Colonic mucosa (tissue), 4 donors: Measurements from ENCODE around the gene CFP. TPM values are rescaled to one million over a fixed set of nuclear protein-coding genes. Genes with fewer than 3 reads are reported as not detected.

Experiments
- DNase-seq: peaks from one replicate; pipeline ENCODE4 v3.0.0-alpha.2; 2020
- H3K27ac ChIP-seq: fragments of 200-600 bp; one replicate; pipeline ENCODE4 v1.8.0; 2021
- H3K27me3 ChIP-seq: fragments of 200-600 bp; one replicate; pipeline ENCODE4 v1.8.0; 2021
- H3K36me3 ChIP-seq: fragments of 200-600 bp; one replicate; pipeline ENCODE4 v1.8.0; 2021
- H3K4me1 ChIP-seq: fragments of 200-600 bp; one replicate; pipeline ENCODE4 v1.8.0; 2021; ENCODE audit warnings: mild to moderate bottlenecking
- H3K4me3 ChIP-seq: fragments of 200-600 bp; one replicate; pipeline ENCODE4 v1.8.0; 2021
- H3K9ac ChIP-seq, 2 donors: one replicate each; pipeline ENCODE4 v1.7.0; 2013; ENCODE audit warnings: control low read depth in 2 of 2, low read depth in 2 of 2, low read length in 2 of 2
- H3K9me3 ChIP-seq: fragments of 200-600 bp; one replicate; pipeline ENCODE4 v1.8.0; 2021
- intact Hi-C: fragments of 100-400 bp; cut with DNase I; formaldehyde crosslinking; loops from one replicate; pipeline ENCODE4 v1.14.1; 2022
- total RNA-seq, 2 donors: library from RNA; stranded (reverse); fragmentation: NEBNext Ultra II Directional in 1 of 2; extraction: Animal tissue kit (Norgen Biotek cat#: 25700) in 1 of 2; gene quantifications; one replicate each; pipeline ENCODE4 v1.2.1, GENCODE V29; 2021
- TF ChIP-seq, protein P1 (sequence below): fragments of 200-600 bp; IDR thresholded peaks from one replicate; pipeline ENCODE4 v1.8.0; 2022; ENCODE audit warnings: antibody characterized with exemption, mild to moderate bottlenecking
- donor health status: healthy.
- donor health status: DM: no; HTN: no; CAD: no.
- donor health status: DM: no; HTN: no; CAD: no.

The CFP gene
- total RNA-seq, 2 donors from 2014 or later, result 1.1 to 4.1 TPM

DNA sequence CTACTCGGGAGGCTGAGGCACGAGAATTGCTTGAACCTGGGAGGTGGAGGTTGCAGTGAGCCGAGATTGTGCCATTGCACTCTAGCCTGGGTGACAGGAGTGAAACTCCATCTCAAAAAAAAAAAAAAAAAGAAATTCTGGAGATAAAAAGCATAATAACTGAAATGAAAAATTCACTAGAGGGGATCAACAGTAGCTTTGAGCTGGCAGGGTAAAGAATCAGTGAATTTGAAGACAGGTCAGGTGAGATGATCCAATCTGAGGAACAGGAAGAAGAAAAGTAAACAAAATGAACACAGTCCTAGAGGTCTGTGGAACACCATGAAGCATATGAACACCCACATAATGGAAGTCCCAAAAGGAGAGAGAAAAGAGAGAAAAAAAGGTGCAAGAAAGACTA is 32.5 kb downstream of the CFP start:
- Histone ChIP-seq H3K36me3 (no peaks in the 10 kb centered on the region), H3K9me3 (no peaks in the 10 kb centered on the region), H3K27me3 (no peaks in the 10 kb centered on the region), H3K9ac (no peak overlapping the region), H3K4me3 (no peak overlapping the region), H3K27ac (no peak overlapping the region), H3K4me1 (no peaks in the 10 kb centered on the region)
- TF ChIP-seq, protein P1, sequence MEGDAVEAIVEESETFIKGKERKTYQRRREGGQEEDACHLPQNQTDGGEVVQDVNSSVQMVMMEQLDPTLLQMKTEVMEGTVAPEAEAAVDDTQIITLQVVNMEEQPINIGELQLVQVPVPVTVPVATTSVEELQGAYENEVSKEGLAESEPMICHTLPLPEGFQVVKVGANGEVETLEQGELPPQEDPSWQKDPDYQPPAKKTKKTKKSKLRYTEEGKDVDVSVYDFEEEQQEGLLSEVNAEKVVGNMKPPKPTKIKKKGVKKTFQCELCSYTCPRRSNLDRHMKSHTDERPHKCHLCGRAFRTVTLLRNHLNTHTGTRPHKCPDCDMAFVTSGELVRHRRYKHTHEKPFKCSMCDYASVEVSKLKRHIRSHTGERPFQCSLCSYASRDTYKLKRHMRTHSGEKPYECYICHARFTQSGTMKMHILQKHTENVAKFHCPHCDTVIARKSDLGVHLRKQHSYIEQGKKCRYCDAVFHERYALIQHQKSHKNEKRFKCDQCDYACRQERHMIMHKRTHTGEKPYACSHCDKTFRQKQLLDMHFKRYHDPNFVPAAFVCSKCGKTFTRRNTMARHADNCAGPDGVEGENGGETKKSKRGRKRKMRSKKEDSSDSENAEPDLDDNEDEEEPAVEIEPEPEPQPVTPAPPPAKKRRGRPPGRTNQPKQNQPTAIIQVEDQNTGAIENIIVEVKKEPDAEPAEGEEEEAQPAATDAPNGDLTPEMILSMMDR, result no peak
- no peak for DNase-seq
- intact Hi-C loops, result no loop called here

DNA sequence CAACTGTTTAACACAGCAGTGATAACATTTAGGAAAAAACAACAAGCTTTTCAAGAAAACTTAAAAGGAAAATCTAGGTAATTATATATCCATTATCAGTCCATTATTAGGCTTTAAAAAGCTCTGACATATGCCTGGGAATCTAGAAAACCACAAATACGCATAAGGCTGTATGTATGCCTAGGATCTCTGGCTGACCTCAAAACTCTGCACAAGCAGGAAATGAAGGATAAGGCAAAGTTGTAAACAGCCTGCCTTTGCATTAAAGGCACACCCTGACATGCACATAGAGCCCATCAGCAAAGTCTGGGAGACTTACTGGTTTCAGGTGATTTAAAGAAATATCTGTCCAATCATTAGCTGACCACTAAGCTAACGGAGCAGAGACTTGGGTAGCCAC is 33.5 kb downstream of the CFP start:
- Histone ChIP-seq H3K9me3 (no peaks in the 10 kb centered on the region), H3K4me1 (no peaks in the 10 kb centered on the region), H3K27me3 (no peaks in the 10 kb centered on the region), H3K4me3 (no peak overlapping the region), H3K9ac (no peak overlapping the region), H3K27ac (no peak overlapping the region), H3K36me3 (no peaks in the 10 kb centered on the region)
- intact Hi-C loops, result no loop called here
- DNase-seq, result no peak
- TF ChIP-seq, protein P1, result no peak

DNA sequence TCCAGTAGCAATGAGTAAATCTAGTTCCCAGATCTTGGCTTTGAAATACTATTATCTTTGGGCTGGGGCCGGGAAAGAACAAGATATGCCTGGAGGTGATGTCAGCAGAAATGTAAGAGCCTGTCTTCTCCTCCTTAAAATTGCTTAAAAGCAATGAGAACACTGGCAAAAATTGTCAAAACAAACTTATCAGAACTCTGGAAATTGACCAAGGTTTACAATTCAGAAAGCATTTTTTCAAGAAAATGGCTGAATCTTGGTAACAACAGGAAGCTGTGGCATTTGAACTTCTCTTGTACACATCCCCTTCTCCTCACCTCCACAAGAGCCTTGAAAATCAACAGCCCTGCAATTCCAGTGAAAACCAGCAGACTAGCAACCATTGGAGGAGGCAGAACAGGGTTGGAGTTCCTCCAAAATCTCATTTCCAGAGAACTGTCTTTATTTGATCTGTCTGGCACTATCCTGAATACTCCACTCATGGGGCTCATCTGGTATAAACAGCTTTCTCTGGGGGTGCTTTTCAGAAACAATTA is 33.9 kb downstream of the CFP start:
- H3K27ac ChIP-seq, result no peak overlapping the region
- H3K27me3 ChIP-seq, result no peaks in the 10 kb centered on the region
- TF ChIP-seq, protein P1, result no peak
- intact Hi-C loops, result no loop called here
- H3K36me3 ChIP-seq, result no peaks in the 10 kb centered on the region
- H3K4me3 ChIP-seq, result no peak overlapping the region
- no peak for DNase-seq
- no peak overlapping the region for H3K9ac ChIP-seq
- no peaks in the 10 kb centered on the region for H3K9me3 ChIP-seq
- no peaks in the 10 kb centered on the region for H3K4me1 ChIP-seq

DNA sequence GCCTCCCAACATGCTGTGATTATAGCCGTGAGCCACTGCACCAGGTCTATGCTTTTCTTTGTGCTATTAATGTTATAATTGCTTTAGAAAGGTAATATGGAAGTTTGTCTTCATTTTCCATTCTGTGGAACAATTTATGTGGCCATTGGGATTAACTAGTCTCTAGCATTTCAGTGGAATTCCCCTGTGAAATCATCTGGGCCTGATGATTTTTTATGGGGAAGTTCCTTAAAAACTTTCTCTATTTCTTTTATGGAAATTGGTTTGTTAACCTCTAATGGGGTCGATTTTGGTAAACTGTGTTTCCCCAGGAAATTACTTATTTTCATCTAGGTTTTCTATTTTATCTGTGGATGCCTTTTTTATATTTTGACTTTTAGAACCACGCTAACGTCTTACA is 36.2 kb downstream of the CFP start:
- intact Hi-C loops, result no loop called here
- Histone ChIP-seq H3K4me3 (no peak overlapping the region), H3K27me3 (no peaks in the 10 kb centered on the region), H3K9ac (no peak overlapping the region), H3K9me3 (no peaks in the 10 kb centered on the region), H3K4me1 (no peaks in the 10 kb centered on the region), H3K27ac (no peak overlapping the region), H3K36me3 (no peaks in the 10 kb centered on the region)
- TF ChIP-seq, protein P1, result no peak
- no peak for DNase-seq

DNA sequence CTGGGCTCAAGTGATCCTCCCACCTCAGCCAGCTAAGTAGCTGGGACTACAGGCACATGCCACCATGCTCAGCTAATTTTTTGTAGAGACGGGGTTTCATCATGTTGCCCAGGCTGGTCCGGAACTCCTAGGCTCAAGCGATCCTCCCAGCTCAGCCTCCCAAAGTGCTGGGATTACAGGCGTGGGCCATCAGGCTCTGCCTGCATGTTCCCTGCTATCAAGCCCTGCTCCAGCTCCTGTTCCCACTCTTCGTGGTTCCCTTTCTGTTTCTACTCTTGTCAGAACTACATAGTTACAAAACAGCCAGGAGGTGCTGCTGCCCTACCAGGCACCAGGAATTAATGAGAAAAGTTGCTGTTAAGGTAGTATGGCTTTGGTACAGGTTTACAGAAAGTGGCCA is 38.7 kb downstream of the CFP start:
- Histone ChIP-seq H3K27ac (no peak overlapping the region), H3K4me3 (no peak overlapping the region), H3K4me1 (no peaks in the 10 kb centered on the region), H3K9me3 (no peaks in the 10 kb centered on the region), H3K36me3 (no peaks in the 10 kb centered on the region), H3K27me3 (no peaks in the 10 kb centered on the region), H3K9ac (no peak overlapping the region)
- DNase-seq, result no peak
- TF ChIP-seq, protein P1, result no peak
- intact Hi-C loops, result no loop called here
